T-helper 1 cell treated with Interleukin-12 subunit alpha and Interleukin-12 subunit beta and Interleukin-4 antibody, amounts not matched to agents 30 μg/mL and 1 μg/mL, for 36 hours (primary cell): Measurements from ENCODE around the gene YTHDC1.
"Not testable (repeated sequence)": the region's sequence is repeated elsewhere in the genome, so short reads cannot be mapped to it uniquely, and the experiment has no call there.

Experiments used
- H3K27ac Mint-ChIP-seq: one replicate; pipeline ENCODE4 v1.8.0; 2021; ENCODE audit warnings: mild to moderate bottlenecking, mixed read lengths
- H3K27me3 Mint-ChIP-seq: one replicate; pipeline ENCODE4 v1.8.0; 2021; ENCODE audit warnings: low read depth, mixed read lengths
- H3K36me3 Mint-ChIP-seq: one replicate; pipeline ENCODE4 v1.8.0; 2021; ENCODE audit warnings: low read depth, mixed read lengths
- H3K4me1 Mint-ChIP-seq: one replicate; pipeline ENCODE4 v1.8.0; 2021; ENCODE audit warnings: low read depth, mixed read lengths
- H3K4me3 Mint-ChIP-seq: one replicate; pipeline ENCODE4 v1.8.0; 2021; ENCODE audit warnings: mild to moderate bottlenecking, moderate library complexity, mixed read lengths
- H3K9me3 Mint-ChIP-seq: one replicate; pipeline ENCODE4 v1.8.0; 2021; ENCODE audit warnings: mixed read lengths

Gene YTHDC1

GRCh38 chr4:68288393-68288740, 61.5 kb downstream of the YTHDC1 start:
- Mint-ChIP-seq H3K36me3 (no peaks in the 10 kb centered on the region), H3K9me3 (no peaks in the 10 kb centered on the region), H3K4me1 (no peaks in the 10 kb centered on the region), H3K4me3 (no peak overlapping the region), H3K27me3 (peaks cover 5% of the 10 kb centered on the region), H3K27ac (no peak overlapping the region)

- Mint-ChIP-seq H3K9me3 (no peaks in the 10 kb centered on the region), H3K27me3 (peaks cover 5% of the 10 kb centered on the region), H3K36me3 (no peaks in the 10 kb centered on the region), H3K4me1 (no peaks in the 10 kb centered on the region), H3K27ac (no peak overlapping the region), H3K4me3 (no peak overlapping the region)
These were observed 62.0 kb downstream of the YTHDC1 start for GRCh38 chr4:68287704-68288392.

- Mint-ChIP-seq H3K4me1 (no peaks in the 10 kb centered on the region), H3K9me3 (no peaks in the 10 kb centered on the region), H3K27ac (no peak overlapping the region), H3K36me3 (no peaks in the 10 kb centered on the region), H3K4me3 (no peak overlapping the region), H3K27me3 (no peaks in the 10 kb centered on the region)
These were observed 66.2 kb downstream of the YTHDC1 start for GRCh38 chr4:68283714-68284113.

GRCh38 chr4:68283095-68283494, 66.8 kb downstream of the YTHDC1 start:
- Mint-ChIP-seq H3K27me3 (no peaks in the 10 kb centered on the region), H3K9me3 (no peaks in the 10 kb centered on the region), H3K36me3 (no peaks in the 10 kb centered on the region), H3K27ac (no peak overlapping the region), H3K4me1 (no peaks in the 10 kb centered on the region), H3K4me3 (no peak overlapping the region)

GRCh38 chr4:68281796-68282740, 67.8 kb downstream of the YTHDC1 start:
- H3K4me1 Mint-ChIP-seq, H3K4me3 Mint-ChIP-seq, H3K36me3 Mint-ChIP-seq, H3K9me3 Mint-ChIP-seq, H3K27ac Mint-ChIP-seq, H3K27me3 Mint-ChIP-seq: not testable (repeated sequence)

- Mint-ChIP-seq H3K4me3 (no peak overlapping the region), H3K9me3 (no peaks in the 10 kb centered on the region), H3K27me3 (peaks cover 9% of the 10 kb centered on the region), H3K4me1 (no peaks in the 10 kb centered on the region), H3K27ac (no peak overlapping the region), H3K36me3 (no peaks in the 10 kb centered on the region)
These were observed 71.9 kb downstream of the YTHDC1 start for GRCh38 chr4:68278029-68278428.

GRCh38 chr4:68277627-68278026, 72.3 kb downstream of the YTHDC1 start:
- H3K27ac Mint-ChIP-seq, result no peak overlapping the region
- peaks cover 12% of the 10 kb centered on the region for H3K27me3 Mint-ChIP-seq
- no peak overlapping the region for H3K4me3 Mint-ChIP-seq
- no peaks in the 10 kb centered on the region for H3K4me1 Mint-ChIP-seq
- no peaks in the 10 kb centered on the region for H3K9me3 Mint-ChIP-seq
- no peaks in the 10 kb centered on the region for H3K36me3 Mint-ChIP-seq

GRCh38 chr4:68272860-68273259, 77.0 kb downstream of the YTHDC1 start:
- Mint-ChIP-seq H3K27me3 (peaks cover 12% of the 10 kb centered on the region), H3K27ac (no peak overlapping the region), H3K4me1 (peaks cover 1% of the 10 kb centered on the region), H3K36me3 (no peaks in the 10 kb centered on the region), H3K4me3 (no peak overlapping the region), H3K9me3 (no peaks in the 10 kb centered on the region)

- H3K27me3 Mint-ChIP-seq, result peaks cover 12% of the 10 kb centered on the region
- H3K4me3 Mint-ChIP-seq, result no peak overlapping the region
- H3K36me3 Mint-ChIP-seq, result no peaks in the 10 kb centered on the region
- H3K4me1 Mint-ChIP-seq, result peaks cover 5% of the 10 kb centered on the region
- H3K27ac Mint-ChIP-seq, result no peak overlapping the region
- H3K9me3 Mint-ChIP-seq, result no peaks in the 10 kb centered on the region
These were observed 77.5 kb downstream of the YTHDC1 start for GRCh38 chr4:68272380-68272779.

GRCh38 chr4:68271851-68272357, 78.0 kb downstream of the YTHDC1 start:
- Mint-ChIP-seq H3K9me3 (no peaks in the 10 kb centered on the region), H3K4me1 (peaks cover 5% of the 10 kb centered on the region), H3K27ac (no peak overlapping the region), H3K4me3 (no peak overlapping the region), H3K27me3 (peaks cover 12% of the 10 kb centered on the region), H3K36me3 (no peaks in the 10 kb centered on the region)

GRCh38 chr4:68267433-68267944, 82.4 kb downstream of the YTHDC1 start:
- no peak overlapping the region for H3K4me3 Mint-ChIP-seq
- no peaks in the 10 kb centered on the region for H3K9me3 Mint-ChIP-seq
- no peaks in the 10 kb centered on the region for H3K36me3 Mint-ChIP-seq
- H3K27me3 Mint-ChIP-seq, result no peaks in the 10 kb centered on the region
- H3K4me1 Mint-ChIP-seq, result peaks cover 10% of the 10 kb centered on the region
- H3K27ac Mint-ChIP-seq, result no peak overlapping the region

- no peaks in the 10 kb centered on the region for H3K27me3 Mint-ChIP-seq
- H3K4me3 Mint-ChIP-seq, result no peak overlapping the region
- no peaks in the 10 kb centered on the region for H3K36me3 Mint-ChIP-seq
- H3K4me1 Mint-ChIP-seq, result peaks cover 10% of the 10 kb centered on the region
- no peak overlapping the region for H3K27ac Mint-ChIP-seq
- no peaks in the 10 kb centered on the region for H3K9me3 Mint-ChIP-seq
These were observed 84.9 kb downstream of the YTHDC1 start for GRCh38 chr4:68264875-68265565.
